ENCODE measurements around the gene SCN3B. TPM values are rescaled to one million over a fixed set of nuclear protein-coding genes. Genes with fewer than 3 reads are reported as not detected.

SCN3B gene
- polyA plus RNA-seq, 1 donor (not counting 4 experiments of a cell fraction or from before 2014, with no cell fraction given): 0.08 TPM

DNA sequence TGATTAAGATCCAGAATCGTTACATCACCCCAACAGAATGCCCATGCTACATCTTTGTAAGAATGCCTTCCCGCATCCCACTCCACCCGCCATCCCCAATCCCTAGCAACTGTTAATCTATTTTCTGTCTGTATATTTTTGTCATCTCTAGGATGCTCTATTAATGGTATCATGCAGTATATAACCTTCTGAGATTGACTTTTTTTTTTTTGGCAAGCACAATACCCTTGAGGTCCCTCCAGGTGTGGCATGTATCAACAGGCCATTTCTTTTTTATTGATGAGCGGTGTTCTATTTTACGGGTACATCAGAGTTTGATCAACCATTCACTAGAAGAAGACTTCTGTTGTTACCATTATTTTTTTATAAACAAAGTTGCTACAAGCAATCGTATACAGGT, 30.2 kb upstream of the SCN3B start:
- H3K27ac ChIP-seq (ENCODE audit: control insufficient read depth, insufficient read depth, low read length): no peak overlapping the region
- TF ChIP-seq, protein P1, sequence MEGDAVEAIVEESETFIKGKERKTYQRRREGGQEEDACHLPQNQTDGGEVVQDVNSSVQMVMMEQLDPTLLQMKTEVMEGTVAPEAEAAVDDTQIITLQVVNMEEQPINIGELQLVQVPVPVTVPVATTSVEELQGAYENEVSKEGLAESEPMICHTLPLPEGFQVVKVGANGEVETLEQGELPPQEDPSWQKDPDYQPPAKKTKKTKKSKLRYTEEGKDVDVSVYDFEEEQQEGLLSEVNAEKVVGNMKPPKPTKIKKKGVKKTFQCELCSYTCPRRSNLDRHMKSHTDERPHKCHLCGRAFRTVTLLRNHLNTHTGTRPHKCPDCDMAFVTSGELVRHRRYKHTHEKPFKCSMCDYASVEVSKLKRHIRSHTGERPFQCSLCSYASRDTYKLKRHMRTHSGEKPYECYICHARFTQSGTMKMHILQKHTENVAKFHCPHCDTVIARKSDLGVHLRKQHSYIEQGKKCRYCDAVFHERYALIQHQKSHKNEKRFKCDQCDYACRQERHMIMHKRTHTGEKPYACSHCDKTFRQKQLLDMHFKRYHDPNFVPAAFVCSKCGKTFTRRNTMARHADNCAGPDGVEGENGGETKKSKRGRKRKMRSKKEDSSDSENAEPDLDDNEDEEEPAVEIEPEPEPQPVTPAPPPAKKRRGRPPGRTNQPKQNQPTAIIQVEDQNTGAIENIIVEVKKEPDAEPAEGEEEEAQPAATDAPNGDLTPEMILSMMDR (optimal IDR thresholded peaks at IDR 0.05 in 1 of 3, IDR thresholded peaks at IDR 0.05 in 1 of 3, conservative IDR thresholded peaks at IDR 0.05 in 1 of 3; ENCODE audit: extremely low read depth in 1 of 3, insufficient read depth in 2 of 3, low read length in 3 of 3): no peak
- no peak for TF ChIP-seq EZH2 (IDR thresholded peaks at IDR 0.05; ENCODE audit: low read length)
- no peaks in the 10 kb centered on the region for H4K20me1 ChIP-seq (ENCODE audit: control insufficient read depth, extremely low read depth, insufficient read depth, low read length)
- H3K4me3 ChIP-seq (ENCODE audit: control insufficient read depth in 2 of 3, extremely low read depth in 1 of 3, insufficient read depth in 2 of 3, low read depth in 1 of 3, low read length in 3 of 3): no peak overlapping the region
- H3K4me1 ChIP-seq (ENCODE audit: control insufficient read depth, extremely low read depth, insufficient read depth, low read length): no peaks in the 10 kb centered on the region
- H3K9me3 ChIP-seq (ENCODE audit: control insufficient read depth, low read depth, low read length): no peaks in the 10 kb centered on the region
- dilution Hi-C loops (cut with MboI; ENCODE audit: extremely low pct_ligation_motif_present, low sequenced_read_pairs): no loop called here
- no peaks in the 10 kb centered on the region for H3K27me3 ChIP-seq (ENCODE audit: control insufficient read depth, extremely low read depth, insufficient read depth, low read length)
- H3K36me3 ChIP-seq (ENCODE audit: control insufficient read depth in 2 of 2, extremely low read depth in 1 of 2, insufficient read depth in 2 of 2, low read length in 2 of 2): no peaks in the 10 kb centered on the region
- H3K4me2 ChIP-seq (ENCODE audit: control insufficient read depth, extremely low read depth, insufficient read depth, low read depth, low read length): no peak overlapping the region
- no peak overlapping the region for H2AFZ ChIP-seq (ENCODE audit: control insufficient read depth, low read length)
- FAIRE-seq (no peak), DNase-seq (ENCODE audit: low read depth, low spot score) (no peak)
- H3K79me2 ChIP-seq (ENCODE audit: control insufficient read depth, insufficient read depth, low read length): no peaks in the 10 kb centered on the region
- H3K9me1 ChIP-seq (ENCODE audit: control insufficient read depth, extremely low read depth, insufficient read depth, low read length): no peaks in the 10 kb centered on the region
- no peak overlapping the region for H3K9ac ChIP-seq (ENCODE audit: control insufficient read depth, extremely low read depth, insufficient read depth, low read length)

DNA sequence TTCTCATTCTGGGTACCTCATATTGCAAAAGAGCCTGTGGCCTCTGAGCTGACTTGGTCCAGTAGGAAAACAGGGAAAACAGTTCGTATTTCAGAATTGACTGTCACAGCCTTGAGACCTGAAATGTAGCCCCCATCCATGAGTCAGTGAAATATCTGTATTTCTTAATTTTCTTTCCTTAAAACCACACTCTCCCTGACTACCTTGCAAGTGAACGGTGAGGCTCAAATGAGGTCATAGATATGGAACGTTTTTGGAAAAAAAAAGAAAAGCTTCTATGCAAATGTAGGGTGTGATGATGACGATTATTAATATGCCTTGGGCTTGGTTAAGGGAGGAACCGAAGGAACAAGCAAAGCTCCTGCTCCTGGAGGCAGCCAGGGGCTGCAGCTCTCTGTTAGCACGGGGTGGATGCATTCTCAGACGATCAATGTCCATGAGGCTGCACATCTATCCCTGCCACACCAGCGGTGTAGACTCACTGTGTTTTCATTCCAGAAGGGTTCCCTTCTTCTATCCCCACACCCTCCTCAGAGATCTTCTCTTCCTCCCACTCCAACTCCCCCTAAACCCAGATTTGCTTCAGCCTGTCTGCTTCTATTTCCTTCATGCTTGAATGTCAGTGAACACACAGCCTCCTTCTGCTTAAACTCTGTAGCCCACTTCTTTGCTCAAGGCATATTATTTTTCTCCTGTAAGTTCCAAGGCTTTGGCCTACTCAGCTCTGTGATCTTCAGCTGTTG, 29.2 kb upstream of the SCN3B start:
- dilution Hi-C loops (cut with MboI; ENCODE audit: extremely low pct_ligation_motif_present, low sequenced_read_pairs): no loop called here
- no peak overlapping the region for H3K4me3 ChIP-seq (ENCODE audit: control insufficient read depth in 2 of 3, extremely low read depth in 1 of 3, insufficient read depth in 2 of 3, low read depth in 1 of 3, low read length in 3 of 3)
- H3K9ac ChIP-seq (ENCODE audit: control insufficient read depth, extremely low read depth, insufficient read depth, low read length): no peak overlapping the region
- H3K4me2 ChIP-seq (ENCODE audit: control insufficient read depth, extremely low read depth, insufficient read depth, low read depth, low read length): no peak overlapping the region
- H3K27ac ChIP-seq (ENCODE audit: control insufficient read depth, insufficient read depth, low read length): no peak overlapping the region
- DNase-seq (ENCODE audit: low read depth, low spot score) (no peak), FAIRE-seq (no peak)
- no peak for TF ChIP-seq EZH2 (IDR thresholded peaks at IDR 0.05; ENCODE audit: low read length)
- TF ChIP-seq, protein P1 (optimal IDR thresholded peaks at IDR 0.05 in 1 of 3, IDR thresholded peaks at IDR 0.05 in 1 of 3, conservative IDR thresholded peaks at IDR 0.05 in 1 of 3; ENCODE audit: extremely low read depth in 1 of 3, insufficient read depth in 2 of 3, low read length in 3 of 3): no peak
- H3K9me3 ChIP-seq (ENCODE audit: control insufficient read depth, low read depth, low read length): no peaks in the 10 kb centered on the region
- H4K20me1 ChIP-seq (ENCODE audit: control insufficient read depth, extremely low read depth, insufficient read depth, low read length): no peaks in the 10 kb centered on the region
- no peaks in the 10 kb centered on the region for H3K79me2 ChIP-seq (ENCODE audit: control insufficient read depth, insufficient read depth, low read length)
- H2AFZ ChIP-seq (ENCODE audit: control insufficient read depth, low read length): no peak overlapping the region
- no peaks in the 10 kb centered on the region for H3K36me3 ChIP-seq (ENCODE audit: control insufficient read depth in 2 of 2, extremely low read depth in 1 of 2, insufficient read depth in 2 of 2, low read length in 2 of 2)
- H3K4me1 ChIP-seq (ENCODE audit: control insufficient read depth, extremely low read depth, insufficient read depth, low read length): no peaks in the 10 kb centered on the region
- H3K9me1 ChIP-seq (ENCODE audit: control insufficient read depth, extremely low read depth, insufficient read depth, low read length): no peaks in the 10 kb centered on the region
- H3K27me3 ChIP-seq (ENCODE audit: control insufficient read depth, extremely low read depth, insufficient read depth, low read length): no peaks in the 10 kb centered on the region
